Measurements from ENCODE around the gene CAB39.

CAB39 gene

GRCh38 chr2:230846360-230846759, 133.7 kb downstream of the CAB39 start:
- Histone ChIP-seq H3K36me3 (ENCODE audit: control insufficient read depth, insufficient read depth, low read length) (no peaks in the 10 kb centered on the region), H3K9me3 (ENCODE audit: control insufficient read depth, insufficient read depth, low read length) (no peaks in the 10 kb centered on the region), H3K27ac (ENCODE audit: low read length) (no peak overlapping the region), H3K4me3 (ENCODE audit: low read length) (no peak overlapping the region), H3K27me3 (ENCODE audit: control insufficient read depth, insufficient read depth, low read length) (no peaks in the 10 kb centered on the region), H3K4me1 (ENCODE audit: control insufficient read depth, insufficient read depth, low read length) (peaks cover 3% of the 10 kb centered on the region; the same call in 1 of the 2 replicates)
- no peak for DNase-seq (ENCODE audit: low read depth, low spot score)
- no CpG with 5 or more reads among the region's 6 CpGs for WGBS (ENCODE audit: insufficient coverage, insufficient read length)

- H3K27me3 ChIP-seq (ENCODE audit: control insufficient read depth, insufficient read depth, low read length): no peaks in the 10 kb centered on the region
- no peaks in the 10 kb centered on the region for H3K36me3 ChIP-seq (ENCODE audit: control insufficient read depth, insufficient read depth, low read length)
- no peaks in the 10 kb centered on the region for H3K9me3 ChIP-seq (ENCODE audit: control insufficient read depth, insufficient read depth, low read length)
- no peak for DNase-seq (ENCODE audit: low read depth, low spot score)
- WGBS (ENCODE audit: insufficient coverage, insufficient read length): no CpG with 5 or more reads among the region's 32 CpGs
- H3K27ac ChIP-seq (ENCODE audit: low read length): no peak overlapping the region
- H3K4me1 ChIP-seq (ENCODE audit: control insufficient read depth, insufficient read depth, low read length): peaks cover 3% of the 10 kb centered on the region; the same call in 1 of the 2 replicates
- H3K4me3 ChIP-seq (ENCODE audit: low read length): no peak overlapping the region
Measured at GRCh38 chr2:230847883-230848388, 135.3 kb downstream of the CAB39 start.

- no peak overlapping the region for H3K4me3 ChIP-seq (ENCODE audit: low read length)
- H3K9me3 ChIP-seq (ENCODE audit: control insufficient read depth, insufficient read depth, low read length): no peaks in the 10 kb centered on the region
- no peak overlapping the region for H3K27ac ChIP-seq (ENCODE audit: low read length)
- H3K36me3 ChIP-seq (ENCODE audit: control insufficient read depth, insufficient read depth, low read length): no peaks in the 10 kb centered on the region
- DNase-seq (ENCODE audit: low read depth, low spot score): no peak
- no CpG with 5 or more reads among the region's 40 CpGs for WGBS (ENCODE audit: insufficient coverage, insufficient read length)
- peaks cover 3% of the 10 kb centered on the region; the same call in 1 of the 2 replicates for H3K4me1 ChIP-seq (ENCODE audit: control insufficient read depth, insufficient read depth, low read length)
- H3K27me3 ChIP-seq (ENCODE audit: control insufficient read depth, insufficient read depth, low read length): no peaks in the 10 kb centered on the region
Measured at GRCh38 chr2:230849633-230850357, 137.2 kb downstream of the CAB39 start.

GRCh38 chr2:230850358-230850658, 137.7 kb downstream of the CAB39 start:
- Histone ChIP-seq H3K36me3 (ENCODE audit: control insufficient read depth, insufficient read depth, low read length) (no peaks in the 10 kb centered on the region), H3K27me3 (ENCODE audit: control insufficient read depth, insufficient read depth, low read length) (no peaks in the 10 kb centered on the region), H3K4me3 (ENCODE audit: low read length) (no peak overlapping the region), H3K9me3 (ENCODE audit: control insufficient read depth, insufficient read depth, low read length) (no peaks in the 10 kb centered on the region), H3K4me1 (ENCODE audit: control insufficient read depth, insufficient read depth, low read length) (peaks cover 3% of the 10 kb centered on the region; the same call in 1 of the 2 replicates), H3K27ac (ENCODE audit: low read length) (no peak overlapping the region)
- no CpG with 5 or more reads among the region's 7 CpGs for WGBS (ENCODE audit: insufficient coverage, insufficient read length)
- DNase-seq (ENCODE audit: low read depth, low spot score): no peak

- Histone ChIP-seq H3K9me3 (ENCODE audit: control insufficient read depth, insufficient read depth, low read length) (no peaks in the 10 kb centered on the region), H3K27ac (ENCODE audit: low read length) (no peak overlapping the region), H3K27me3 (ENCODE audit: control insufficient read depth, insufficient read depth, low read length) (no peaks in the 10 kb centered on the region), H3K4me3 (ENCODE audit: low read length) (no peak overlapping the region), H3K36me3 (ENCODE audit: control insufficient read depth, insufficient read depth, low read length) (no peaks in the 10 kb centered on the region), H3K4me1 (ENCODE audit: control insufficient read depth, insufficient read depth, low read length) (peaks cover 3% of the 10 kb centered on the region; the same call in 1 of the 2 replicates)
- no peak for DNase-seq (ENCODE audit: low read depth, low spot score)
- no CpG with 5 or more reads among the region's 4 CpGs for WGBS (ENCODE audit: insufficient coverage, insufficient read length)
Measured at GRCh38 chr2:230852113-230852512, 139.5 kb downstream of the CAB39 start.

GRCh38 chr2:230861552-230862255, 149.1 kb downstream of the CAB39 start:
- Histone ChIP-seq H3K36me3 (ENCODE audit: control insufficient read depth, insufficient read depth, low read length) (no peaks in the 10 kb centered on the region), H3K4me1 (ENCODE audit: control insufficient read depth, insufficient read depth, low read length) (peaks cover 14% of the 10 kb centered on the region; the same call in 1 of the 2 replicates), H3K9me3 (ENCODE audit: control insufficient read depth, insufficient read depth, low read length) (no peaks in the 10 kb centered on the region), H3K4me3 (ENCODE audit: low read length) (no peak overlapping the region), H3K27ac (ENCODE audit: low read length) (no peak overlapping the region), H3K27me3 (ENCODE audit: control insufficient read depth, insufficient read depth, low read length) (no peaks in the 10 kb centered on the region)
- no CpG with 5 or more reads among the region's 13 CpGs for WGBS (ENCODE audit: insufficient coverage, insufficient read length)
- no peak for DNase-seq (ENCODE audit: low read depth, low spot score)

GRCh38 chr2:230862292-230862691, 149.7 kb downstream of the CAB39 start:
- Histone ChIP-seq H3K27me3 (ENCODE audit: control insufficient read depth, insufficient read depth, low read length) (no peaks in the 10 kb centered on the region), H3K36me3 (ENCODE audit: control insufficient read depth, insufficient read depth, low read length) (no peaks in the 10 kb centered on the region), H3K27ac (ENCODE audit: low read length) (no peak overlapping the region), H3K9me3 (ENCODE audit: control insufficient read depth, insufficient read depth, low read length) (no peaks in the 10 kb centered on the region), H3K4me3 (ENCODE audit: low read length) (no peak overlapping the region), H3K4me1 (ENCODE audit: control insufficient read depth, insufficient read depth, low read length) (peaks cover 19% of the 10 kb centered on the region; the same call in 1 of the 2 replicates)
- no peak for DNase-seq (ENCODE audit: low read depth, low spot score)
- WGBS (ENCODE audit: insufficient coverage, insufficient read length): no CpG with 5 or more reads among the region's 5 CpGs

GRCh38 chr2:230863031-230863430, 150.4 kb downstream of the CAB39 start:
- H3K36me3 ChIP-seq (ENCODE audit: control insufficient read depth, insufficient read depth, low read length): no peaks in the 10 kb centered on the region
- no CpG with 5 or more reads among the region's 8 CpGs for WGBS (ENCODE audit: insufficient coverage, insufficient read length)
- H3K4me1 ChIP-seq (ENCODE audit: control insufficient read depth, insufficient read depth, low read length): peaks cover 22% of the 10 kb centered on the region; the same call in 1 of the 2 replicates
- H3K4me3 ChIP-seq (ENCODE audit: low read length): no peak overlapping the region
- no peak overlapping the region for H3K27ac ChIP-seq (ENCODE audit: low read length)
- no peaks in the 10 kb centered on the region for H3K27me3 ChIP-seq (ENCODE audit: control insufficient read depth, insufficient read depth, low read length)
- DNase-seq (ENCODE audit: low read depth, low spot score): no peak
- H3K9me3 ChIP-seq (ENCODE audit: control insufficient read depth, insufficient read depth, low read length): no peaks in the 10 kb centered on the region

- no peaks in the 10 kb centered on the region for H3K27me3 ChIP-seq (ENCODE audit: control insufficient read depth, insufficient read depth, low read length)
- H3K27ac ChIP-seq (ENCODE audit: low read length): no peak overlapping the region
- no peaks in the 10 kb centered on the region for H3K36me3 ChIP-seq (ENCODE audit: control insufficient read depth, insufficient read depth, low read length)
- H3K9me3 ChIP-seq (ENCODE audit: control insufficient read depth, insufficient read depth, low read length): no peaks in the 10 kb centered on the region
- H3K4me3 ChIP-seq (ENCODE audit: low read length): no peak overlapping the region
- DNase-seq (ENCODE audit: low read depth, low spot score): no peak
- H3K4me1 ChIP-seq (ENCODE audit: control insufficient read depth, insufficient read depth, low read length): peaks cover 23% of the 10 kb centered on the region; the same call in 1 of the 2 replicates
- WGBS (ENCODE audit: insufficient coverage, insufficient read length): no CpG with 5 or more reads among the region's 13 CpGs
Measured at GRCh38 chr2:230863442-230864121, 150.9 kb downstream of the CAB39 start.

GRCh38 chr2:230864122-230864604, 151.5 kb downstream of the CAB39 start:
- no peak overlapping the region for H3K27ac ChIP-seq (ENCODE audit: low read length)
- no peaks in the 10 kb centered on the region for H3K27me3 ChIP-seq (ENCODE audit: control insufficient read depth, insufficient read depth, low read length)
- H3K4me3 ChIP-seq (ENCODE audit: low read length): peak overlapping the region; percentile 95; the same call in 1 of the 2 replicates
- WGBS (ENCODE audit: insufficient coverage, insufficient read length): no CpG with 5 or more reads among the region's 18 CpGs
- peaks cover 27% of the 10 kb centered on the region for H3K4me1 ChIP-seq (ENCODE audit: control insufficient read depth, insufficient read depth, low read length)
- no peaks in the 10 kb centered on the region for H3K9me3 ChIP-seq (ENCODE audit: control insufficient read depth, insufficient read depth, low read length)
- no peaks in the 10 kb centered on the region for H3K36me3 ChIP-seq (ENCODE audit: control insufficient read depth, insufficient read depth, low read length)
- DNase-seq (ENCODE audit: low read depth, low spot score): no peak

All from iPS DF 6.9 (cell line).